ENCODE data around the gene CDPF1. TPM values are rescaled to one million over a fixed set of nuclear protein-coding genes. Genes with fewer than 3 reads are reported as not detected.
A peak's percentile ranks its signal among the peaks of the same experiment; 100 is the strongest.

The CDPF1 gene
- total RNA-seq, 1 experiment from 2014 or later = 16.3 TPM

DNA sequence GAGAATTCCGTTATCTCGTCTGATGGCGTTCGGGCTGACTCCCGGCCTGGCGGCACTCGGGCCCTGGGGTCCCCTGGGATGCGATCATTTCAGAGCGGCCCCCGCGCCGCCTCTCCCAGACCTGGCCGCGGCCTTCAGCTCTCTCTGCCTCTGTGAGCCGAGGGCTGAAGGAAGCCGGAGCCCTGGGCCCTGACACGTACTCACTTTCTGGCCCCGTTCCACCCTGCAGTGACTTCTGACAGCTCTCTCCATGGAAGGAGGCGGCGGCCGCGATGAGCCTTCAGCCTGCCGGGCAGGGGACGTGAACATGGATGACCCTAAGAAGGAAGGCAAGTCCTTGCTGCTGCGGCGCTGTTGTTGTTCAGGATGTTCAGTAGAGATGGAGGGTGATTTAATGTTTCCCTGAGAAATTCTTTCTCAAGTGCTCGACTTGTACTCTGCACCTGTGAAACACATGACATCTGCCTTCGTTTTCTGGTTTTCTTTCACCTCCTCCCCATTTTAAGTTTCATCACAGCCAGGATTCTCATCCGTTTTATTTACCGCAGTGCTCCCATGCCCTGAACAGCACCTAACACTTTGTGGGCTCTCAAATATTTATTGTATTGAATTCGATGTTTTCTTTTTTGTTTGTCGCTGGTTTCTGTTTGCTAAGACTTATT is 47.2 kb upstream of the CDPF1 start:
- H2AFZ ChIP-seq (ENCODE audit: low read depth, low read length, poor library complexity, severe bottlenecking) = no peak overlapping the region
- ATAC-seq = peak; percentile 30
- ChIA-PET RAD21 (ENCODE audit: low non-redundant PET in 1 of 2, low total read pairs in 2 of 2, uncharacterized antibody in 2 of 2, unreplicated experiment in 2 of 2) (no interaction called here), CTCF (no interaction called here), POLR2A (no interaction called here)
- H3K9me3 ChIP-seq (ENCODE audit: control insufficient read depth in 1 of 2, insufficient read depth in 1 of 2, low read depth in 1 of 2, low read length in 2 of 2) = no peaks in the 10 kb centered on the region
- intact Hi-C loops (cut with micrococcal nuclease) = loop anchor here (5.0 kb wide), 1 partner anchor 175 kb away; no protein-coding TSS in a partner anchor
- H4K20me1 ChIP-seq (ENCODE audit: insufficient read depth) = no peaks in the 10 kb centered on the region
- H3K4me1 ChIP-seq (ENCODE audit: control insufficient read depth in 1 of 2, insufficient read depth in 2 of 2, low read length in 2 of 2) = peaks cover 12 to 21% of the 10 kb centered on the region in 2 experiments; a peak in 3 of 4 replicates
- H3K9me2 ChIP-seq (ENCODE audit: insufficient read depth) = no peaks in the 10 kb centered on the region
- peak overlapping the region; percentile 86 for H3K27ac ChIP-seq (ENCODE audit: low read depth, low read length)
- TSS peak; percentile 61 for BruUV-seq (replicated peaks)
- no peak for DNase-seq (ENCODE audit: low read depth, low spot score)
- H3K4me3 ChIP-seq (replicated peaks in 1 of 2; ENCODE audit: low read depth in 1 of 2, low read length in 2 of 2) = peak overlapping the region; percentile 83 to 95
- H3K4me2 ChIP-seq (ENCODE audit: low read length) = peak overlapping the region; percentile 91
- no peaks in the 10 kb centered on the region for H3K27me3 ChIP-seq (ENCODE audit: insufficient read depth, low read length)
- H3K9ac ChIP-seq (ENCODE audit: low read length) = peak overlapping the region; percentile 73
- TF ChIP-seq ZNF274 (IDR thresholded peaks at IDR 0.05; ENCODE audit: low read depth, low read length) (no peak), ZFX (IDR thresholded peaks at IDR 0.05) (peak; percentile 13; the same call in 1 of the 2 replicates), TCF7L2 (IDR thresholded peaks at IDR 0.05; ENCODE audit: borderline replicate concordance, extremely low read depth, insufficient read depth, insufficient read length) (no peak), EGR1 (IDR thresholded peaks at IDR 0.05; ENCODE audit: low read depth) (no peak), RAD21 (IDR thresholded peaks at IDR 0.05; ENCODE audit: low read depth) (no peak), POLR2A (IDR thresholded peaks at IDR 0.05; ENCODE audit: borderline replicate concordance, extremely low read depth, insufficient read depth, insufficient read length) (no peak)
- peaks cover 48% of the 10 kb centered on the region for H3K79me2 ChIP-seq (ENCODE audit: insufficient read depth, low read length)
- H3K36me3 ChIP-seq (ENCODE audit: control insufficient read depth in 1 of 2, insufficient read depth in 2 of 2, low read length in 2 of 2) = peaks cover 12 to 30% of the 10 kb centered on the region in 2 experiments; a peak in 3 of 4 replicates

GRCh38 chr22:46296257-46297150 is 46.4 kb upstream of the CDPF1 start, which contains the start of gene GTSE1:
GTSE1 (plus strand) TSS chr22:46296870; CDS start chr22:46297401, 531 bp downstream.
- DNase-seq (ENCODE audit: low read depth, low spot score) (peak; percentile 93), ATAC-seq (peak; percentile 97)
- H4K20me1 ChIP-seq (ENCODE audit: insufficient read depth) = no peaks in the 10 kb centered on the region
- TSS peak; percentile 89 for BruUV-seq (replicated peaks)
- H3K27me3 ChIP-seq (ENCODE audit: insufficient read depth, low read length) = no peaks in the 10 kb centered on the region
- H3K9me3 ChIP-seq (ENCODE audit: control insufficient read depth in 1 of 2, insufficient read depth in 1 of 2, low read depth in 1 of 2, low read length in 2 of 2) = no peaks in the 10 kb centered on the region
- H2AFZ ChIP-seq (ENCODE audit: low read depth, low read length, poor library complexity, severe bottlenecking) = no peak within 1 kb of the TSS
- peak within 1 kb of the TSS; percentile 73 for H3K9ac ChIP-seq (ENCODE audit: low read length)
- ChIA-PET CTCF (interaction anchor here (1.2 to 1.7 kb wide), 2 partner anchors 20 to 174 kb away, joined by 5 to 9 read pairs; no protein-coding TSS in a partner anchor), RAD21 (ENCODE audit: low non-redundant PET in 1 of 2, low total read pairs in 2 of 2, uncharacterized antibody in 2 of 2, unreplicated experiment in 2 of 2) (interaction anchor here (0.6 to 1.2 kb wide), 3 partner anchors 19 to 174 kb away, joined by 3 to 5 read pairs (median 4); no protein-coding TSS in a partner anchor), POLR2A (interaction anchor here (1.2 to 1.7 kb wide), 3 partner anchors 26 to 174 kb away, joined by 3 to 4 read pairs (median 4); partner anchors contain the start of gene TTC38)
- peaks cover 12 to 21% of the 10 kb centered on the region in 2 experiments; a peak in 3 of 4 replicates for H3K4me1 ChIP-seq (ENCODE audit: control insufficient read depth in 1 of 2, insufficient read depth in 2 of 2, low read length in 2 of 2)
- H3K27ac ChIP-seq (ENCODE audit: low read depth, low read length) = peak within 1 kb of the TSS; percentile 86
- peak within 1 kb of the TSS; percentile 91 for H3K4me2 ChIP-seq (ENCODE audit: low read length)
- peaks cover 41% of the 10 kb centered on the region for H3K79me2 ChIP-seq (ENCODE audit: insufficient read depth, low read length)
- intact Hi-C loops (cut with micrococcal nuclease) = loop anchor here (5.0 kb wide), 1 partner anchor 174 kb away; no protein-coding TSS in a partner anchor
- H3K36me3 ChIP-seq (ENCODE audit: control insufficient read depth in 1 of 2, insufficient read depth in 2 of 2, low read length in 2 of 2) = peaks cover 16 to 33% of the 10 kb centered on the region in 2 experiments; a peak in 3 of 4 replicates
- H3K4me3 ChIP-seq (replicated peaks in 1 of 2; ENCODE audit: low read depth in 1 of 2, low read length in 2 of 2) = peak within 1 kb of the TSS; percentile 83 to 95
- H3K9me2 ChIP-seq (ENCODE audit: insufficient read depth) = no peaks in the 10 kb centered on the region
- no peak for TF ChIP-seq EZH2 (IDR thresholded peaks at IDR 0.05)
- TF ChIP-seq SP1 (IDR thresholded peaks at IDR 0.05; ENCODE audit: low read depth) = peak; percentile 86
- TF ChIP-seq, protein P1, sequence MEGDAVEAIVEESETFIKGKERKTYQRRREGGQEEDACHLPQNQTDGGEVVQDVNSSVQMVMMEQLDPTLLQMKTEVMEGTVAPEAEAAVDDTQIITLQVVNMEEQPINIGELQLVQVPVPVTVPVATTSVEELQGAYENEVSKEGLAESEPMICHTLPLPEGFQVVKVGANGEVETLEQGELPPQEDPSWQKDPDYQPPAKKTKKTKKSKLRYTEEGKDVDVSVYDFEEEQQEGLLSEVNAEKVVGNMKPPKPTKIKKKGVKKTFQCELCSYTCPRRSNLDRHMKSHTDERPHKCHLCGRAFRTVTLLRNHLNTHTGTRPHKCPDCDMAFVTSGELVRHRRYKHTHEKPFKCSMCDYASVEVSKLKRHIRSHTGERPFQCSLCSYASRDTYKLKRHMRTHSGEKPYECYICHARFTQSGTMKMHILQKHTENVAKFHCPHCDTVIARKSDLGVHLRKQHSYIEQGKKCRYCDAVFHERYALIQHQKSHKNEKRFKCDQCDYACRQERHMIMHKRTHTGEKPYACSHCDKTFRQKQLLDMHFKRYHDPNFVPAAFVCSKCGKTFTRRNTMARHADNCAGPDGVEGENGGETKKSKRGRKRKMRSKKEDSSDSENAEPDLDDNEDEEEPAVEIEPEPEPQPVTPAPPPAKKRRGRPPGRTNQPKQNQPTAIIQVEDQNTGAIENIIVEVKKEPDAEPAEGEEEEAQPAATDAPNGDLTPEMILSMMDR (IDR thresholded peaks at IDR 0.05 in 2 of 3, conservative IDR thresholded peaks at IDR 0.05 in 1 of 3; ENCODE audit: borderline replicate concordance in 1 of 3, insufficient read depth in 1 of 3, low read depth in 2 of 3, low read length in 2 of 3) = 0 out of 6 replicates have a peak, but pooled peaks of 2 of the 3 experiments have one; percentile 8 to 12
- TF ChIP-seq JUND (IDR thresholded peaks at IDR 0.05) = no peak
- peak; percentile 83 for TF ChIP-seq POLR2A (IDR thresholded peaks at IDR 0.05; ENCODE audit: borderline replicate concordance, extremely low read depth, insufficient read depth, insufficient read length)
- no peak for TF ChIP-seq ZNF274 (IDR thresholded peaks at IDR 0.05; ENCODE audit: low read depth, low read length)
- TF ChIP-seq, protein P2, sequence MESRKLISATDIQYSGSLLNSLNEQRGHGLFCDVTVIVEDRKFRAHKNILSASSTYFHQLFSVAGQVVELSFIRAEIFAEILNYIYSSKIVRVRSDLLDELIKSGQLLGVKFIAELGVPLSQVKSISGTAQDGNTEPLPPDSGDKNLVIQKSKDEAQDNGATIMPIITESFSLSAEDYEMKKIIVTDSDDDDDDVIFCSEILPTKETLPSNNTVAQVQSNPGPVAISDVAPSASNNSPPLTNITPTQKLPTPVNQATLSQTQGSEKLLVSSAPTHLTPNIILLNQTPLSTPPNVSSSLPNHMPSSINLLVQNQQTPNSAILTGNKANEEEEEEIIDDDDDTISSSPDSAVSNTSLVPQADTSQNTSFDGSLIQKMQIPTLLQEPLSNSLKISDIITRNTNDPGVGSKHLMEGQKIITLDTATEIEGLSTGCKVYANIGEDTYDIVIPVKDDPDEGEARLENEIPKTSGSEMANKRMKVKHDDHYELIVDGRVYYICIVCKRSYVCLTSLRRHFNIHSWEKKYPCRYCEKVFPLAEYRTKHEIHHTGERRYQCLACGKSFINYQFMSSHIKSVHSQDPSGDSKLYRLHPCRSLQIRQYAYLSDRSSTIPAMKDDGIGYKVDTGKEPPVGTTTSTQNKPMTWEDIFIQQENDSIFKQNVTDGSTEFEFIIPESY (IDR thresholded peaks at IDR 0.05; ENCODE audit: extremely low read depth, insufficient replicate concordance, low read length) = no peak
- no peak for TF ChIP-seq EZH2phosphoT487 (IDR thresholded peaks at IDR 0.05; ENCODE audit: borderline replicate concordance)

Data from HCT116 (cell line).